HCT116 (cell line): ENCODE results near the gene TFEB. TPM values are rescaled to one million over a fixed set of nuclear protein-coding genes. Genes with fewer than 3 reads are reported as not detected.

ENCODE experiments used
- ATAC-seq: fragments of 200-7000 bp; cut with Tn5 transposase; 2 replicates; pipeline ENCODE4 v1.9.1; 2020; ENCODE audit warnings: mild to moderate bottlenecking, moderate library complexity
- BruUV-seq: library from RNA; stranded (reverse); fragments of 400-500 nt; replicated peaks from 2 replicates; lab custom pipeline; 2021; lab: Mats Ljungman, UMichigan
- CTCF ChIA-PET: fragments of 300-600 bp; sonication (Branson Sonifier 250); formaldehyde crosslinking; loops from one replicate; lab custom pipeline; 2021; ENCODE audit warnings: antibody characterized with exemption; lab: Charles Lee
- POLR2A ChIA-PET: fragments of 300-600, 350-600 bp; sonication (Branson Sonifier 250); formaldehyde crosslinking; loops from one replicate; lab custom pipeline; 2021; ENCODE audit warnings: antibody characterized with exemption; lab: Charles Lee
- RAD21 ChIA-PET, 2 experiments: fragments of 300-600 bp; sonication (Branson Sonifier 250); formaldehyde crosslinking; loops; one replicate each; lab custom pipeline; 2023; ENCODE audit warnings: low total read pairs in 2 of 2; ENCODE audit not compliant: uncharacterized antibody in 2 of 2, unreplicated experiment in 2 of 2, low non-redundant PET in 1 of 2; lab: Charles Lee
- DNase-seq: peaks from one replicate; pipeline ENCODE4 v3.0.0-alpha.2; 2010; ENCODE audit warnings: low read depth, low spot score
- H2AFZ ChIP-seq: fragments of 200-600 bp; shearing (Covaris generic), sonication (generic); 2 replicates; pipeline ENCODE4 v1.6.1; 2017; ENCODE audit warnings: low read depth, mixed run types, mixed read lengths, antibody characterized with exemption, low read length; ENCODE audit not compliant: poor library complexity, severe bottlenecking
- H3K27ac ChIP-seq: 2 replicates; pipeline ENCODE4 v1.5.1; 2012; ENCODE audit warnings: low read depth, low read length
- H3K27me3 ChIP-seq: fragments of 200-600 bp; sonication (generic); 2 replicates; pipeline ENCODE4 v1.6.1; 2016; ENCODE audit warnings: mixed run types, low read length, mixed read lengths; ENCODE audit not compliant: insufficient read depth
- H3K36me3 ChIP-seq, 2 experiments: fragments of 200-500 bp in 1 of 2; fragments of 200-600 bp in 1 of 2; sonication (Bioruptor generic) in 1 of 2; sonication (generic) in 1 of 2; 2 replicates each; pipeline versions ENCODE4 v1.5.1 to v1.6.1; 2014 to 2016; ENCODE audit warnings: low read length in 2 of 2, inconsistent platforms in 1 of 2, mixed read lengths in 1 of 2, mixed run types in 1 of 2; ENCODE audit not compliant: insufficient read depth in 2 of 2, control insufficient read depth in 1 of 2
- H3K4me1 ChIP-seq, 2 experiments: fragments of 200-600 bp in 1 of 2; sonication (generic) in 1 of 2; 2 replicates each; pipeline versions ENCODE4 v1.5.1 to v1.6.1; 2012 to 2017; ENCODE audit warnings: low read length in 2 of 2, inconsistent platforms in 1 of 2, mild to moderate bottlenecking in 1 of 2, mixed read lengths in 1 of 2, mixed run types in 1 of 2, moderate library complexity in 1 of 2; ENCODE audit not compliant: insufficient read depth in 2 of 2, control insufficient read depth in 1 of 2
- H3K4me2 ChIP-seq: fragments of 200-600 bp; sonication (generic); 2 replicates; pipeline ENCODE4 v1.6.1; 2017; ENCODE audit warnings: mixed run types, low read length, mixed read lengths
- H3K4me3 ChIP-seq, 2 experiments: fragments of 200-600 bp in 1 of 2; sonication (generic) in 1 of 2; replicated peaks in 1 of 2; 2 replicates each; pipeline ENCODE4 v1.5.1; 2011 to 2016; ENCODE audit warnings: low read length in 2 of 2, control low read depth in 1 of 2, low read depth in 1 of 2, mild to moderate bottlenecking in 1 of 2, mixed read lengths in 1 of 2, mixed run types in 1 of 2
- H3K79me2 ChIP-seq: fragments of 200-600 bp; sonication (generic); 2 replicates; pipeline ENCODE4 v1.6.1; 2017; ENCODE audit warnings: mild to moderate bottlenecking, mixed run types, low read length, moderate library complexity, mixed read lengths; ENCODE audit not compliant: insufficient read depth
- H3K9ac ChIP-seq: fragments of 200-600 bp; sonication (generic); 2 replicates; pipeline ENCODE4 v1.6.1; 2016; ENCODE audit warnings: low read length, mixed read lengths
- H3K9me2 ChIP-seq: fragments of 200-600 bp; sonication (generic), shearing (Covaris generic); 2 replicates; pipeline ENCODE4 v1.6.1; 2017; ENCODE audit warnings: mixed run types, mild to moderate bottlenecking, moderate library complexity; ENCODE audit not compliant: insufficient read depth
- H3K9me3 ChIP-seq, 2 experiments: fragments of 200-500 bp in 1 of 2; fragments of 200-600 bp in 1 of 2; sonication (Bioruptor generic) in 1 of 2; sonication (generic) in 1 of 2; 2 replicates each; pipeline ENCODE4 v1.6.1; 2014 to 2017; ENCODE audit warnings: low read length in 2 of 2, mixed read lengths in 2 of 2, inconsistent platforms in 1 of 2, low read depth in 1 of 2, mild to moderate bottlenecking in 1 of 2, mixed run types in 1 of 2, moderate library complexity in 1 of 2; ENCODE audit not compliant: control insufficient read depth in 1 of 2, insufficient read depth in 1 of 2
- H4K20me1 ChIP-seq: fragments of 200-600 bp; sonication (generic), shearing (Covaris generic); 2 replicates; pipeline ENCODE4 v1.6.1; 2017; ENCODE audit warnings: mixed run types, mild to moderate bottlenecking, moderate library complexity; ENCODE audit not compliant: insufficient read depth
- ELF1 ChIP-seq: IDR thresholded peaks from 2 replicates; pipeline ENCODE4 v1.6.1; 2012; ENCODE audit warnings: low read depth, borderline replicate concordance
- EZH2 ChIP-seq: fragments of 200-600 bp; sonication (generic); IDR thresholded peaks from 2 replicates; pipeline ENCODE4 v1.6.1; 2017; ENCODE audit warnings: antibody characterized with exemption, mixed run types
- EZH2phosphoT487 ChIP-seq: fragments of 200-600 bp; IDR thresholded peaks from 2 replicates; pipeline ENCODE4 v1.6.1; 2018; ENCODE audit warnings: antibody characterized with exemption, borderline replicate concordance
- FOSL1 ChIP-seq: IDR thresholded peaks from 2 replicates; pipeline ENCODE4 v1.6.1; 2012; ENCODE audit warnings: low read depth
- POLR2A ChIP-seq: IDR thresholded peaks from 2 replicates; pipeline ENCODE4 v1.7.0; 2011; ENCODE audit warnings: borderline replicate concordance; ENCODE audit not compliant: insufficient read depth, insufficient read length; ENCODE audit errors: extremely low read depth
- SIN3A ChIP-seq: IDR thresholded peaks from 2 replicates; pipeline ENCODE4 v1.6.1; 2012; ENCODE audit warnings: low read depth
- SP1 ChIP-seq: IDR thresholded peaks from 2 replicates; pipeline ENCODE4 v1.6.1; 2012; ENCODE audit warnings: low read depth
- SRF ChIP-seq: IDR thresholded peaks from 2 replicates; pipeline ENCODE4 v1.6.1; 2012; ENCODE audit warnings: low read depth
- TCF7L2 ChIP-seq: IDR thresholded peaks from 2 replicates; pipeline ENCODE4 v1.7.0; 2011; ENCODE audit warnings: borderline replicate concordance, inconsistent platforms; ENCODE audit not compliant: insufficient read depth, insufficient read length; ENCODE audit errors: extremely low read depth
- YY1 ChIP-seq: IDR thresholded peaks from 2 replicates; pipeline ENCODE4 v1.6.1; 2011; ENCODE audit warnings: low read length, low read depth, moderate library complexity, mild to moderate bottlenecking; ENCODE audit not compliant: insufficient replicate concordance; ENCODE audit errors: extremely low read depth
- ZFX ChIP-seq: fragments of 450-650 bp; IDR thresholded peaks from 2 replicates; pipeline ENCODE4 v1.6.1; 2017
- ZNF274 ChIP-seq: fragments of 200-500 bp; sonication (Bioruptor generic); IDR thresholded peaks from 2 replicates; pipeline ENCODE4 v1.6.1; 2014; ENCODE audit warnings: mild to moderate bottlenecking, low read depth, low read length, inconsistent platforms
- intact Hi-C: fragments of 100-400 bp; cut with micrococcal nuclease; formaldehyde crosslinking; loops from 2 replicates; pipeline ENCODE4 v1.10.0; 2022
- total RNA-seq: library from RNA; stranded (reverse); gene quantifications from one replicate; pipeline ENCODE4 v1.2.1, GENCODE V29; 2021; ENCODE audit not compliant: unreplicated experiment
- TF ChIP-seq, protein P1 (sequence below), 3 experiments: fragments of 200-600 bp in 1 of 3; sonication (generic) in 1 of 3; IDR thresholded peaks in 2 of 3; conservative IDR thresholded peaks in 1 of 3; 2 replicates each; pipeline ENCODE4 v1.5.1; 2012 to 2017; ENCODE audit warnings: low read depth in 2 of 3, low read length in 2 of 3, antibody characterized with exemption in 1 of 3, borderline replicate concordance in 1 of 3, control low read depth in 1 of 3, mild to moderate bottlenecking in 1 of 3, mixed read lengths in 1 of 3, mixed run types in 1 of 3, moderate library complexity in 1 of 3; ENCODE audit not compliant: insufficient read depth in 1 of 3
- TF ChIP-seq, protein P2 (sequence below): IDR thresholded peaks from 2 replicates; pipeline ENCODE4 v1.6.1; 2011; ENCODE audit warnings: mild to moderate bottlenecking, low read length, moderate library complexity; ENCODE audit not compliant: insufficient replicate concordance; ENCODE audit errors: extremely low read depth

Gene TFEB
- total RNA-seq, 1 experiment from 2014 or later, result 4.8 TPM

DNA sequence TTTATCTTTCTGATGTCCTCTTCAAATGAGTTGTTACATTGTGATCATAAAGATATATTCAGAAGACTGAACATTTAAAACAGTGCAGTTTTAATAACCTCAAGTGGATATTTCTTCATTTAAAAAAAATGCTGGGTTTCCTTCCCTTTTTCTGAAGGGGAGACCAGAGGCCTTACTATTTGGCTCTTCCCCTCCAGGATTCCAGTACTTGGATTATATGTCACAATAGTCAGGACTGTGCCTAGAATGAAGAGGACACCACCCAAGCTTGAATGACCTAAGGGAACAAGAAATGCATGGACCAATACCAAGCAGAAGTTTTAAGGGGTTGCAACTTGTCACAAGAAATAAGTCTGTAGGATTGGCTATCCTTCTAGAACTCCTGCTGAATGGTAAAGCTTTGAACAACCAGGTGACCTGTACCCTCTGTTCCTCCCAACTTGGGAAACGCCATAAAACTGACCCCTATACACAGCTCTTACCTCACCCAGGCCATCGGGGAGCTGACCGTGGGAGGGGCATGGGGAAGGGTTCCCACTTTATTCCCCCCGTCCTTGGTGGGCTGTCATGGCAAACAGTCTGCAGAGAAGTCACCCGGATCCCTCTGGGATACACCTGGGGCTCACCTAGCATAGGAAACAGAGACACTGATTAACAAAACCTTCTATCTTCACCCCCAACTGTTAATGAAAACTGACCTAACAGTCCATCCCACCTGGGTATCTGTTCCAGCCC lies 42.3 kb upstream of the TFEB start:
- DNase-seq (no peak), ATAC-seq (no peak)
- Histone ChIP-seq H2AFZ (no peak overlapping the region), H3K4me2 (no peak overlapping the region), H3K27ac (no peak overlapping the region), H3K36me3 (no peaks in the 10 kb centered on the region; a peak in 2 of 4 replicates), H3K9ac (no peak overlapping the region), H3K9me3 (no peaks in the 10 kb centered on the region), H3K9me2 (no peaks in the 10 kb centered on the region), H3K27me3 (no peaks in the 10 kb centered on the region), H4K20me1 (no peaks in the 10 kb centered on the region), H3K79me2 (no peaks in the 10 kb centered on the region), H3K4me1 (peaks cover 14 to 23% of the 10 kb centered on the region in 2 experiments), H3K4me3 (no peak overlapping the region)
- no TSS peak for BruUV-seq
- RAD21 ChIA-PET, result no interaction called here
- TF ChIP-seq YY1 (no peak), ZNF274 (no peak), SRF (no peak), POLR2A (no peak), EZH2phosphoT487 (no peak), ELF1 (no peak)
- CTCF ChIA-PET, result interaction anchor here (1.2 kb wide), 1 partner anchor 10 kb away, joined by 3 read pairs; the partner anchor contains the start of gene TOMM6
- POLR2A ChIA-PET, result no interaction called here
- intact Hi-C loops, result loop anchor here (2.0 to 10.0 kb wide), 3 partner anchors 43 to 409 kb away; partner anchors contain the start of gene TFEB

DNA sequence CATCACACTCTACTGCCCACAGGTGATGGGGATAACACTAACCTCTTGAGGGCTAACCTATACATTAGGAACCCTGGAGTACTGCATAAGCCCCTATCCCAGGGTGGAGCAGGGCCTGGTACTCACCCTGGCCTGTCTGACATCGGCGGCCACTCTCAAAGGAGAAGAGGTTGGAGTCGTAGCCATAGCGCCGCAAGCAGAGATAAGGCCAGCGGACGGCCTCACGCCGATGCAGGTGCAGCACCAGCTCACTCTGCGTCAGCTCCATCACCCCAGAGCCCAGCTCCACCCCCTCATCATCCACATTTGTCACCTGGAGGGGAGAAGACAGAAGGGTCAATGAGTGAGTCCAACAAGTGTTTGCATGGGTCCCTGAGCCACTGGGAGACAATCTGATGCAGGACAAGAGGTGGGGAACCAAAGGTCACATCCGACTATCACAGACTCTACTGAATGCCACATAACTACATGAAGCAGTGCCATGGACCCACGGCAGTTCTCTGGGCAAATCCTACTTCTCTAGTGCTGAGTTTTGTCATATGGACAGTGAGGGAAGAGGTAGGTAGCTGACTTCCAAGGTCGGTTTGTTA lies 40.0 kb upstream of the TFEB start:
- H3K9ac ChIP-seq, result no peak overlapping the region
- H3K4me1 ChIP-seq, result peaks cover 4 to 10% of the 10 kb centered on the region in 2 experiments; a peak in 1 of 4 replicates
- H3K36me3 ChIP-seq, result peaks cover 0 to 5% of the 10 kb centered on the region in 2 experiments; a peak in 2 of 4 replicates
- no TSS peak for BruUV-seq
- no peaks in the 10 kb centered on the region for H3K9me3 ChIP-seq
- no peak overlapping the region for H3K27ac ChIP-seq
- intact Hi-C loops, result loop anchor here (10.0 kb wide), 1 partner anchor 171 kb away; no protein-coding TSS in a partner anchor
- RAD21 ChIA-PET, result no interaction called here
- no peaks in the 10 kb centered on the region for H3K79me2 ChIP-seq
- no peak for ATAC-seq
- DNase-seq, result no peak
- H3K9me2 ChIP-seq, result no peaks in the 10 kb centered on the region
- no peak overlapping the region for H3K4me2 ChIP-seq
- H3K4me3 ChIP-seq, result no peak overlapping the region
- CTCF ChIA-PET, result interaction anchor here (1.0 to 1.6 kb wide), 2 partner anchors 41 to 70 kb away, joined by 4 to 5 read pairs; no protein-coding TSS in a partner anchor
- no peak overlapping the region for H2AFZ ChIP-seq
- POLR2A ChIA-PET, result no interaction called here
- H4K20me1 ChIP-seq, result no peaks in the 10 kb centered on the region
- H3K27me3 ChIP-seq, result no peaks in the 10 kb centered on the region
- TF ChIP-seq POLR2A (no peak), ZFX (no peak), YY1 (no peak), TCF7L2 (no peak), SP1 (no peak), EZH2 (no peak), SIN3A (no peak), FOSL1 (no peak)
- TF ChIP-seq, protein P1, sequence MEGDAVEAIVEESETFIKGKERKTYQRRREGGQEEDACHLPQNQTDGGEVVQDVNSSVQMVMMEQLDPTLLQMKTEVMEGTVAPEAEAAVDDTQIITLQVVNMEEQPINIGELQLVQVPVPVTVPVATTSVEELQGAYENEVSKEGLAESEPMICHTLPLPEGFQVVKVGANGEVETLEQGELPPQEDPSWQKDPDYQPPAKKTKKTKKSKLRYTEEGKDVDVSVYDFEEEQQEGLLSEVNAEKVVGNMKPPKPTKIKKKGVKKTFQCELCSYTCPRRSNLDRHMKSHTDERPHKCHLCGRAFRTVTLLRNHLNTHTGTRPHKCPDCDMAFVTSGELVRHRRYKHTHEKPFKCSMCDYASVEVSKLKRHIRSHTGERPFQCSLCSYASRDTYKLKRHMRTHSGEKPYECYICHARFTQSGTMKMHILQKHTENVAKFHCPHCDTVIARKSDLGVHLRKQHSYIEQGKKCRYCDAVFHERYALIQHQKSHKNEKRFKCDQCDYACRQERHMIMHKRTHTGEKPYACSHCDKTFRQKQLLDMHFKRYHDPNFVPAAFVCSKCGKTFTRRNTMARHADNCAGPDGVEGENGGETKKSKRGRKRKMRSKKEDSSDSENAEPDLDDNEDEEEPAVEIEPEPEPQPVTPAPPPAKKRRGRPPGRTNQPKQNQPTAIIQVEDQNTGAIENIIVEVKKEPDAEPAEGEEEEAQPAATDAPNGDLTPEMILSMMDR (IDR thresholded peaks at IDR 0.05 in 2 of 3, conservative IDR thresholded peaks at IDR 0.05 in 1 of 3; ENCODE audit: borderline replicate concordance in 1 of 3, insufficient read depth in 1 of 3, low read depth in 2 of 3, low read length in 2 of 3), result no peak
- TF ChIP-seq, protein P2, sequence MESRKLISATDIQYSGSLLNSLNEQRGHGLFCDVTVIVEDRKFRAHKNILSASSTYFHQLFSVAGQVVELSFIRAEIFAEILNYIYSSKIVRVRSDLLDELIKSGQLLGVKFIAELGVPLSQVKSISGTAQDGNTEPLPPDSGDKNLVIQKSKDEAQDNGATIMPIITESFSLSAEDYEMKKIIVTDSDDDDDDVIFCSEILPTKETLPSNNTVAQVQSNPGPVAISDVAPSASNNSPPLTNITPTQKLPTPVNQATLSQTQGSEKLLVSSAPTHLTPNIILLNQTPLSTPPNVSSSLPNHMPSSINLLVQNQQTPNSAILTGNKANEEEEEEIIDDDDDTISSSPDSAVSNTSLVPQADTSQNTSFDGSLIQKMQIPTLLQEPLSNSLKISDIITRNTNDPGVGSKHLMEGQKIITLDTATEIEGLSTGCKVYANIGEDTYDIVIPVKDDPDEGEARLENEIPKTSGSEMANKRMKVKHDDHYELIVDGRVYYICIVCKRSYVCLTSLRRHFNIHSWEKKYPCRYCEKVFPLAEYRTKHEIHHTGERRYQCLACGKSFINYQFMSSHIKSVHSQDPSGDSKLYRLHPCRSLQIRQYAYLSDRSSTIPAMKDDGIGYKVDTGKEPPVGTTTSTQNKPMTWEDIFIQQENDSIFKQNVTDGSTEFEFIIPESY, result no peak
